ENCODE data around the gene PRRT4. TPM values are rescaled to one million over a fixed set of nuclear protein-coding genes. Genes with fewer than 3 reads are reported as not detected.

Gene PRRT4
- total RNA-seq (2014; rRNA removed; shearing (Covaris generic)) = 0.37 and 0.85 TPM in 2 replicates
- 3.1 and 4.1 TPM in 2 replicates for polyA plus RNA-seq (2015; cell fraction: cytosol; rRNA removed)
- 10.4 and 19.5 TPM in 2 replicates for polyA plus RNA-seq (2015; cell fraction: nucleus; rRNA removed)

GRCh38 chr7:128361411-128362379 is at the start of gene PRRT4:
TSS of gene PRRT4 (minus strand) at chr7:128361690.
- in situ Hi-C loops (cut with HindIII; ENCODE audit: low pct_unique_long_range_greater_than_20kb, low sequenced_read_pairs) = no loop called here
- no peak for DNase-seq (ENCODE audit: low read depth, low spot score)

GRCh38 chr7:128410451-128410753 is 48.9 kb upstream of the PRRT4 start:
- in situ Hi-C loops (cut with HindIII; ENCODE audit: low pct_unique_long_range_greater_than_20kb, low sequenced_read_pairs) = no loop called here
- DNase-seq (ENCODE audit: low read depth, low spot score) = no peak

GRCh38 chr7:128409596-128410450 is 48.3 kb upstream of the PRRT4 start, which contains the start of gene IMPDH1:
TSS of gene IMPDH1 (minus strand) at chr7:128409982. CDS start at chr7:128409901, 81 bp downstream.
- in situ Hi-C loops (cut with HindIII; ENCODE audit: low pct_unique_long_range_greater_than_20kb, low sequenced_read_pairs) = no loop called here
- peak; percentile 75 for DNase-seq (ENCODE audit: low read depth, low spot score)

- in situ Hi-C loops (cut with HindIII; ENCODE audit: low pct_unique_long_range_greater_than_20kb, low sequenced_read_pairs) = no loop called here
- DNase-seq (ENCODE audit: low read depth, low spot score) = no peak
Observed at GRCh38 chr7:128408709-128409595, 47.5 kb upstream of the PRRT4 start.

DNA sequence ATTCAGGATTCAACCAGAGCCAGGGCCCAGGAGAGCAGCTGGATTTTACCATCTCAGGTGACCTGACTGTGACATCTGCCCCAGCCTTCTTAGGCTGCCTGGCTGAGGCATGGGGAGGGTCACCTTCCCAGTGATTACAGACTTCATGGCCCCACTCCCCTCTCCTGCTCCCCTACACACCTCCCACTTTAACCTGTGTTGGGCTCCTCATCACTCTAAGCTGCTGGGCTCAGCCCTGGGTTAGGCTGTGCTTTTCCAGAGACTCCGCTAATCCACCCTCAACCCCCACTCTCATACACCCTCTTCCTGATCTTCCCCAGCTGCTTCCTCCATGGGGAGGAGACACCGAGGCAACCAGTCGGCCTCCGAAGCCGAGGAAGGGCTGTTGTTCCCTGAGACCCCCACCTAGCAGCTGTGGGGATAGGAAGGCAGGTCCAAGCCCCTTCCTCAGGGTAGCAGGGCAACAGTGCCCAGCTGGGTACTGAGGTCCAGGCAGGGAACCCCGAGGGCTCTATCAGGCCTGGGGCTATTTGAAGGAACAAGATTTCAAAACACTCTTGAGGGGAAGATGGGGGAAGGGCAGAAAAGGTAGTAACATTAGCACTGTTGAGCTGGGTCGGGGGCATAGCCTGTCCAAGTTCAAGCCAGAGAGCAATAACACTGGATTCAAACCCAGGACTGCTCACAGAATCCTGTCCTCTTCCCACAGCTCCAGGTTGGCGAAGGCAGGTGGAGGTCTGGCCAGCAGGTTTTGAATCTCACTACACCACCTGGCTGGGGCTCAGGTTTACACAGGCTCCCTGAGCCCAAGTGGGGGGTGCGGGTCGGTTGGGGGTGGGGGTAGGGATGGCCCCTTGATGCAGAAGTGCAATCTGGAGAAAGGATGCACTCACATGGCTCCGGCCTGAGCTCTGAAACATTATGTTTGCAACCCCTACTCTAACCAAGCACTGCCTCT is 46.5 kb upstream of the PRRT4 start:
- in situ Hi-C loops (cut with HindIII; ENCODE audit: low pct_unique_long_range_greater_than_20kb, low sequenced_read_pairs) = no loop called here

DNA sequence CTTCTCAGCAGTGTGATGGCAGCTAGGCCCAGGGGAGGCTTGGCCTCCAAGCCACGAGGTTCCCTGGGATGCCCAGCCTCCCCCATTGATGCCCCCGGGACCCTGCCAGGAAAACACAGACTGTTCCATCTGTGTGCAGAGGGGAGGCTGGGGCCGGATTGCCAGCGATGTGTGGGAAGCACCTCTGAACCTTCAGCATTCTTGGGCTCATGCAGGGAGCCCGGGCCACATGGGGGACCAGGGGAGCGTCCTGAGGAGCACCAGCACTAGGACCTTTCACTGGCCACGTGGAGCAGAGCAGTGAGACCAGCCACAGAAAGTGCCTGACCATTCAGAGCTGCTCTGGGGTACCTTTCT is 45.7 kb upstream of the PRRT4 start:
- no peak for DNase-seq (ENCODE audit: low read depth, low spot score)
- in situ Hi-C loops (cut with HindIII; ENCODE audit: low pct_unique_long_range_greater_than_20kb, low sequenced_read_pairs) = no loop called here

More for the DNA sequence above, 46.5 kb upstream of the PRRT4 start:
- DNase-seq (ENCODE audit: low read depth, low spot score) = no peak

DNA sequence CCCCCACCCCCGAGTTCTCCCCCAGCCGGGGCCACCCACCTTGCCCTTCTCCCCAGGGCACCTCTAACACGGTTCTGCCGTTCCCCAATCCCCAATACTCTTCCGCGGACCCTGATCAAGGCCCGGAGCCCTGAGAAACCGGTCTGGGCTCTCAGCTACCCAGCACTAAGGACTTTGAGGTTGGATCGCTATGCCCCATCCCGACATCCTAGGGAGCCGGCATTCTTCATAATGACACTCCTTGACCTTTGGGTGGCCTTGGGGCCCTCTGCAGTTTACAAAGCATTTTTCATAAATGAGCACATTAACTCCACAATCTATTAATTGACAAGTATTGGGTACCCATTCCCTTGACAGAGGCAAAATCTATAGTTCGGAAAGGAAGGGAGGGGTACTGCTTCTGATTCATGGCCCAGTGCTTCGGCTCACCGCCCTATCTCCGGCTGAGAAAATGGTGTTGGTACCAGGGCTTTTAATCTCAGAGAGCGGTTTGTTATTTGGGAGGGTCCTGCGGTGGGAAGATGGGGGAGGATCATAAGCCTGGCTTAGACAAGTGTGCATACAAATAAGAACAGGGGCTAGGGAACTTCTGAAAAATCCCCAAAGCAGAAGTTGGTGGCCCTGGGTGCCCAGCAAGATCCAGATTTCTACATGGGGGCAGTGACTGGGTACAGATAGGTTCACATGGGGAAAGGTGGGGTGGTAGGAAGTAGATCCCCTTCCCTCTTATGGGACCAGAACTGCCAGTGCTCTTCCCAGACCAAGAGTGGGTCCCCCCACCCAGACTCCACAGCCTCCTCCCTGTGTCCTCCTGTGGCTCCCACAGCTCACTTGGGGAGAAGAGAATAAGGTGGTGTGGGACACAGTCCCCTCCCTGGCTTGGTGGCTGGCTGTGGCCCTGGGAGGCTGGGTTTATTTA is 45.1 kb upstream of the PRRT4 start:
- in situ Hi-C loops (cut with HindIII; ENCODE audit: low pct_unique_long_range_greater_than_20kb, low sequenced_read_pairs) = no loop called here
- DNase-seq (ENCODE audit: low read depth, low spot score) = no peak

- in situ Hi-C loops (cut with HindIII; ENCODE audit: low pct_unique_long_range_greater_than_20kb, low sequenced_read_pairs) = no loop called here
- DNase-seq (ENCODE audit: low read depth, low spot score) = peak; percentile 52
Observed at GRCh38 chr7:128405471-128406313, 44.2 kb upstream of the PRRT4 start.

- in situ Hi-C loops (cut with HindIII; ENCODE audit: low pct_unique_long_range_greater_than_20kb, low sequenced_read_pairs) = no loop called here
- DNase-seq (ENCODE audit: low read depth, low spot score) = peak; percentile 32
Observed at GRCh38 chr7:128404886-128405470, 43.5 kb upstream of the PRRT4 start.

- DNase-seq (ENCODE audit: low read depth, low spot score) = no peak
- in situ Hi-C loops (cut with HindIII; ENCODE audit: low pct_unique_long_range_greater_than_20kb, low sequenced_read_pairs) = no loop called here
Observed at GRCh38 chr7:128404143-128404681, 42.7 kb upstream of the PRRT4 start.

- in situ Hi-C loops (cut with HindIII; ENCODE audit: low pct_unique_long_range_greater_than_20kb, low sequenced_read_pairs) = no loop called here
Observed at GRCh38 chr7:128403676-128404075, 42.2 kb upstream of the PRRT4 start.

DNA sequence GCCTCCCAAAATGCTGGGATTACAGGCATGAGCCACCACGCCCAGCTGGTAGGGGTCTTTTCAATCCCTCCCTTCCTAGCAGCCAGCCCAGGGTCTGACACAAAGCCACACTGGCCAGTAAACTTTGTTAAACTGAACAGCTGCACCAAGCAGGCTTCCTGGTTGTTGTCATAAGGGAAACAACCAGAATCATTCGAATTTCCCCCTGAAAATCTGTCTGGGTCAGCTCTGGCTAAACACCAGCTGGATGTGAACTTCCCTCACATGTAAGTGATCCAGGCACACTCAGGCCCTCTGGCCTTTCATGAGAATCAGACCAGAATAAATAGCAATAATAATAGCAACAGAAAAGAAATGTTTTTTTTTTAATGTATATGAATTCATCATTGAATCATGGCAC is 40.9 kb upstream of the PRRT4 start:
- DNase-seq (ENCODE audit: low read depth, low spot score) = no peak
- in situ Hi-C loops (cut with HindIII; ENCODE audit: low pct_unique_long_range_greater_than_20kb, low sequenced_read_pairs) = no loop called here

More at GRCh38 chr7:128403676-128404075, 42.2 kb upstream of the PRRT4 start:
- DNase-seq (ENCODE audit: low read depth, low spot score) = no peak

GRCh38 chr7:128400566-128400965 is 39.1 kb upstream of the PRRT4 start:
- in situ Hi-C loops (cut with HindIII; ENCODE audit: low pct_unique_long_range_greater_than_20kb, low sequenced_read_pairs) = no loop called here
- DNase-seq (ENCODE audit: low read depth, low spot score) = no peak

DNA sequence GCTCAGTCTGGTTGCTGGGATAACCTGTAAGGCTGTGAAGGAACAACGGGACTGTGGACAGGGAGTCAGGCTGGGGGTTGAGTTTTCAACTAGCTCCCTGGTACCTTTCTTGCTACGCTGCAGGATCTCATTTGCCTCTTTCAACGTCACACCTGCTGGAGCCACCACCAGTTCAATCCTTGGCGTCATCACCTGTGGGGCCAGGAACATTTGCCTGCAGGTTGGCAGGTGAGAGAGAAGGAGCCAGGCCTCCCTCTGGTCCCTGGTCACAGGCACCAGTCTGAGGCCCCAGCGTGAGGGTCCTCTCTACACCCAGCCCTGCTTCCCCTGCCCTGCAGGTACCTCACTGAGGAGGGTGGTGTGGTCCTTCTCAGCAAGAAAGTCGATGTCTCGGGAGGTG is 38.5 kb upstream of the PRRT4 start:
- DNase-seq (ENCODE audit: low read depth, low spot score) = no peak
- in situ Hi-C loops (cut with HindIII; ENCODE audit: low pct_unique_long_range_greater_than_20kb, low sequenced_read_pairs) = no loop called here
